GM21619 (cell line): ENCODE measurements around the gene PITX1.

ENCODE experiments used
- ATAC-seq: cut with Tn5 transposase; IDR thresholded peaks from one replicate; pipeline ENCODE4 v1.9.1; 2021; ENCODE audit not compliant: unreplicated experiment

The PITX1 gene

GRCh38 chr5:135062216-135063055 is 28.4 kb upstream of the PITX1 start:
- ATAC-seq: no peak

- ATAC-seq: no peak
Measured at GRCh38 chr5:135061001-135061400, 27.0 kb upstream of the PITX1 start.

GRCh38 chr5:135060021-135060420 is 26.0 kb upstream of the PITX1 start:
- no peak for ATAC-seq

GRCh38 chr5:135059000-135059923 is 25.2 kb upstream of the PITX1 start:
- no peak for ATAC-seq

GRCh38 chr5:135058331-135058732 is 24.3 kb upstream of the PITX1 start:
- no peak for ATAC-seq

GRCh38 chr5:135057233-135057632 is 23.2 kb upstream of the PITX1 start:
- no peak for ATAC-seq

- ATAC-seq: no peak
Measured at GRCh38 chr5:135056316-135057030, 22.4 kb upstream of the PITX1 start.

- ATAC-seq: no peak
Measured at GRCh38 chr5:135055396-135055795, 21.4 kb upstream of the PITX1 start.

- ATAC-seq: no peak
Measured at GRCh38 chr5:135054546-135054945, 20.5 kb upstream of the PITX1 start.

GRCh38 chr5:135053989-135054388 is 20.0 kb upstream of the PITX1 start:
- no peak for ATAC-seq

- peak; percentile 93 for ATAC-seq
Measured at GRCh38 chr5:135053278-135053677, 19.2 kb upstream of the PITX1 start.

GRCh38 chr5:135052511-135053145 is 18.6 kb upstream of the PITX1 start:
- no peak for ATAC-seq

- no peak for ATAC-seq
Measured at GRCh38 chr5:135051872-135052271, 17.8 kb upstream of the PITX1 start.

GRCh38 chr5:135051399-135051798 is 17.4 kb upstream of the PITX1 start:
- no peak for ATAC-seq

- ATAC-seq: no peak
Measured at GRCh38 chr5:135050244-135050767, 16.3 kb upstream of the PITX1 start.

- ATAC-seq: no peak
Measured at GRCh38 chr5:135048930-135049329, 14.9 kb upstream of the PITX1 start.

GRCh38 chr5:135048286-135048685 is 14.3 kb upstream of the PITX1 start:
- ATAC-seq: no peak

- ATAC-seq: no peak
Measured at GRCh38 chr5:135047347-135047695, 13.3 kb upstream of the PITX1 start.

- ATAC-seq: no peak
Measured at GRCh38 chr5:135046661-135047346, 12.8 kb upstream of the PITX1 start.

GRCh38 chr5:135045488-135045887 is 11.5 kb upstream of the PITX1 start:
- ATAC-seq: no peak
